ENCODE results near the gene CAMK2A. TPM values are rescaled to one million over a fixed set of nuclear protein-coding genes. Genes with fewer than 3 reads are reported as not detected.

CAMK2A gene
- total RNA-seq, 1 experiment from 2014 or later: 0.33 TPM

DNA sequence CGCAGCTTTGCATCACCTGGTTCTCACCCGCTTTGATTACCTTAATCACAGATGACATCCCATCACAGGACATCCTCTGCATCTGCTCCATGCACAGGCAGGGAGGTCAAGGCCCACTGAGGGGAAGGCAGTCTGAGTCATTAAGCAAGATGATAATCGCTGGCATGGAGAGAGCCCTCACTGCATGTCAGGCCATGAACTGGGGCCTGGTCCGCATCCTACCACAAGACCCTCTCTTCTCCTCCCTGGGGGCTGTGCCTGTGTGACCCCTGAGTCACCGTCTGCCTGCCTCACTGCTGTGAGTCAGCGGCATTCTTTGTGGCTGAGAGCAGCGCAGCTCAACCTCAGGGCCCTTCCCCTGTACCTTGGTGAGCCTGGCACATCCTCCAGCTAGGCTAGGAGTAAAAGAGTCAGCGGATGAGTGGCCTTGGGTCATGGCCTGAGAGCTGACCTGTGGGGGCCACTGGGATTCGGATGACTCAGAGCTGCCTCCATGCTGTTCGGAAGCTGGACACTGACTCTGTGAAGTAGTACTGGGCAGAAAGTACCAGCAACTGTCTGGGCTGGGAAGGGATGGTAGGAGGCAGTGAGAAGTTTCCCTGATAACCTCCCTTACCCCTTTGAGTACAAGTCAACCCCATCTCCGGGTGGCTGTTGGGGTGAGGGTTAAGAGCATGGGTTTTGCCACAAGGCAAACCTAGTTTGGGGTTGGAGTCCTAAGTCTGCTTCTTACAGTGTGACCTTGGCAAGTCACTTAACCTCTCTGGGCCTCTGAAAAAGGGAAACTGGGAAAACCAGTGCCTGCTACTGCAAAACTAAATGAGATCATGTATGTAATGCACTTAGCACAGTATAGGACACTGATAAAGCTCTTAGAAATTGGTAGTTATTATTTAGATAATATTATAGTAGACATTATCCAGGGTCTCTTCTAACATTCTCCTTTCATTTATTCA is 27.8 kb upstream of the CAMK2A start:
- H3K23me2 ChIP-seq (ENCODE audit: insufficient read length, low read depth, low read length, poor library complexity, severe bottlenecking): no peaks in the 10 kb centered on the region
- no peak overlapping the region for H2BK20ac ChIP-seq (ENCODE audit: low read depth, low read length, poor library complexity, severe bottlenecking)
- no peak overlapping the region for H3K4ac ChIP-seq (ENCODE audit: low read depth, low read length)
- H2BK120ac ChIP-seq (ENCODE audit: low read depth, low read length, poor library complexity, severe bottlenecking): no peak overlapping the region
- no peaks in the 10 kb centered on the region for H3K79me2 ChIP-seq (ENCODE audit: insufficient read depth, low read length)
- H3K56ac ChIP-seq (ENCODE audit: insufficient read length, low read depth, low read length): no peak overlapping the region
- peaks cover 15 to 20% of the 10 kb centered on the region in 2 experiments for H3K4me1 Mint-ChIP-seq
- no peak overlapping the region for H2BK5ac ChIP-seq (ENCODE audit: insufficient read length, low read length)
- H3K27ac ChIP-seq (ENCODE audit: insufficient read length, low read depth, low read length): no peak overlapping the region
- H3K9me3 ChIP-seq (ENCODE audit: control insufficient read depth, low read depth, low read length): no peaks in the 10 kb centered on the region
- no peaks in the 10 kb centered on the region for H3K36me3 Mint-ChIP-seq (ENCODE audit: insufficient read depth in 1 of 3, low read depth in 3 of 3)
- H4K8ac ChIP-seq (replicated peaks; ENCODE audit: insufficient read length, low read depth, low read length): no peak overlapping the region
- peaks cover 2% of the 10 kb centered on the region for H3K27me3 Mint-ChIP-seq (ENCODE audit: low read depth)
- H3K27me3 ChIP-seq (ENCODE audit: insufficient read depth, low read length): no peaks in the 10 kb centered on the region
- H3K27ac Mint-ChIP-seq: peak overlapping the region in 1 of 3 experiments; percentile 88; a peak in 2 of 7 replicates
- H3K9me3 Mint-ChIP-seq: no peaks in the 10 kb centered on the region
- no peak overlapping the region for H3K18ac ChIP-seq (ENCODE audit: insufficient read length, low read depth, low read length)
- H4K5ac ChIP-seq (ENCODE audit: insufficient read length, low read depth, low read length): no peak overlapping the region
- no CpG with 5 or more reads among the region's 11 CpGs for WGBS (ENCODE audit: extremely low coverage, insufficient read length, low lambda C conversion rate)
- no peaks in the 10 kb centered on the region for H3K79me1 ChIP-seq (ENCODE audit: insufficient read depth, low read depth, low read length, poor library complexity, severe bottlenecking)
- H2BK15ac ChIP-seq (ENCODE audit: low read depth, low read length): no peak overlapping the region
- 0 out of 2 replicates have a peak, but pooled peaks cover 2% of the 10 kb centered on the region for H3K4me1 ChIP-seq (ENCODE audit: insufficient read depth, low read length)
- H4K91ac ChIP-seq (ENCODE audit: insufficient read length, low read depth, low read length): no peak overlapping the region
- DNase-seq: peak; percentile 55
- no peak overlapping the region for H2AK5ac ChIP-seq (ENCODE audit: insufficient read length, low read length)
- H2AFZ ChIP-seq (ENCODE audit: low read length): no peak overlapping the region
- H3K4me2 ChIP-seq (ENCODE audit: insufficient read depth, insufficient read length, low read length): no peak overlapping the region
- H3T11ph ChIP-seq (ENCODE audit: low read length): no peak overlapping the region
- no peak overlapping the region for H3K9ac ChIP-seq (ENCODE audit: extremely low read depth, insufficient read length, low read length)
- no peak overlapping the region; the same call in 1 of the 2 replicates for H3K14ac ChIP-seq (ENCODE audit: insufficient read depth, low read length)
- no peak overlapping the region for H3K4me3 Mint-ChIP-seq
- H3K23ac ChIP-seq (ENCODE audit: insufficient read length, low read depth, low read length): no peak overlapping the region
- TF ChIP-seq, protein P1, sequence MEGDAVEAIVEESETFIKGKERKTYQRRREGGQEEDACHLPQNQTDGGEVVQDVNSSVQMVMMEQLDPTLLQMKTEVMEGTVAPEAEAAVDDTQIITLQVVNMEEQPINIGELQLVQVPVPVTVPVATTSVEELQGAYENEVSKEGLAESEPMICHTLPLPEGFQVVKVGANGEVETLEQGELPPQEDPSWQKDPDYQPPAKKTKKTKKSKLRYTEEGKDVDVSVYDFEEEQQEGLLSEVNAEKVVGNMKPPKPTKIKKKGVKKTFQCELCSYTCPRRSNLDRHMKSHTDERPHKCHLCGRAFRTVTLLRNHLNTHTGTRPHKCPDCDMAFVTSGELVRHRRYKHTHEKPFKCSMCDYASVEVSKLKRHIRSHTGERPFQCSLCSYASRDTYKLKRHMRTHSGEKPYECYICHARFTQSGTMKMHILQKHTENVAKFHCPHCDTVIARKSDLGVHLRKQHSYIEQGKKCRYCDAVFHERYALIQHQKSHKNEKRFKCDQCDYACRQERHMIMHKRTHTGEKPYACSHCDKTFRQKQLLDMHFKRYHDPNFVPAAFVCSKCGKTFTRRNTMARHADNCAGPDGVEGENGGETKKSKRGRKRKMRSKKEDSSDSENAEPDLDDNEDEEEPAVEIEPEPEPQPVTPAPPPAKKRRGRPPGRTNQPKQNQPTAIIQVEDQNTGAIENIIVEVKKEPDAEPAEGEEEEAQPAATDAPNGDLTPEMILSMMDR (conservative IDR thresholded peaks at IDR 0.05): no peak
- no peak overlapping the region for H2BK12ac ChIP-seq (ENCODE audit: insufficient read length, low read depth, low read length)
- H4K20me1 ChIP-seq (ENCODE audit: control insufficient read depth, insufficient read depth, insufficient read length): no peaks in the 10 kb centered on the region

Measured in H9 (cell line).